ENCODE measurements around the gene RAB37.

- TF ChIP-seq CTCF (IDR thresholded peaks at IDR 0.05), result no peak
- TF ChIP-seq POLR2A (IDR thresholded peaks at IDR 0.05), result no peak
- no peak for TF ChIP-seq EP300 (IDR thresholded peaks at IDR 0.05)
These were observed 23.8 kb upstream of the RAB37 start for GRCh38 chr17:74713171-74713755.

Data from tibial nerve (tissue), 4 donors.